ENCODE measurements around the gene HMOX1.

- TF ChIP-seq POLR2A (IDR thresholded peaks at IDR 0.05): no peak
- TF ChIP-seq CTCF (IDR thresholded peaks at IDR 0.05 in 8 of 11, conservative IDR thresholded peaks at IDR 0.05 in 3 of 11): no peak
Measured at GRCh38 chr22:35359380-35360065, 21.4 kb upstream of the HMOX1 start.

All from spleen (tissue), 7 donors.